Mucosa of rectum (tissue), 2 donors: ENCODE measurements around the gene DPP6.

Source experiments
- H3K27ac ChIP-seq, 2 donors: one replicate each; pipeline ENCODE4 v1.7.0; 2013; ENCODE audit warnings: inconsistent platforms in 2 of 2, low read depth in 2 of 2, low read length in 2 of 2
- H3K27me3 ChIP-seq, 2 donors: one replicate each; pipeline ENCODE4 v1.7.0; 2013; ENCODE audit warnings: low read length in 2 of 2; ENCODE audit not compliant: control insufficient read depth in 2 of 2, insufficient read depth in 2 of 2
- H3K36me3 ChIP-seq, 2 donors: one replicate each; pipeline ENCODE4 v1.7.0; 2013; ENCODE audit warnings: low read length in 2 of 2; ENCODE audit not compliant: control insufficient read depth in 2 of 2, insufficient read depth in 2 of 2
- H3K4me1 ChIP-seq, 2 donors: one replicate each; pipeline ENCODE4 v1.7.0; 2013; ENCODE audit warnings: low read length in 2 of 2, mild to moderate bottlenecking in 1 of 2; ENCODE audit not compliant: control insufficient read depth in 2 of 2, insufficient read depth in 2 of 2
- H3K4me3 ChIP-seq, 2 donors: one replicate each; pipeline ENCODE4 v1.7.0; 2013; ENCODE audit warnings: low read length in 2 of 2
- H3K9ac ChIP-seq, 2 donors: one replicate each; pipeline ENCODE4 v1.7.0; 2013; ENCODE audit warnings: low read length in 2 of 2, low read depth in 1 of 2, mild to moderate bottlenecking in 1 of 2
- H3K9me3 ChIP-seq, 2 donors: one replicate each; pipeline ENCODE4 v1.7.0; 2013; ENCODE audit warnings: low read length in 2 of 2; ENCODE audit not compliant: control insufficient read depth in 2 of 2
- donor health status: healthy.
- donor health status: Normal muscosa, but diverticular disease.

DPP6 gene

GRCh38 chr7:154693661-154694060 is 641.5 kb downstream of the DPP6 start:
- no peak overlapping the region for H3K4me3 ChIP-seq
- no peaks in the 10 kb centered on the region for H3K36me3 ChIP-seq
- no peaks in the 10 kb centered on the region for H3K9me3 ChIP-seq
- no peak overlapping the region for H3K27ac ChIP-seq
- H3K9ac ChIP-seq, result no peak overlapping the region
- no peaks in the 10 kb centered on the region for H3K4me1 ChIP-seq
- no peaks in the 10 kb centered on the region for H3K27me3 ChIP-seq

- H3K9me3 ChIP-seq, result no peaks in the 10 kb centered on the region
- no peaks in the 10 kb centered on the region for H3K4me1 ChIP-seq
- no peaks in the 10 kb centered on the region for H3K27me3 ChIP-seq
- H3K9ac ChIP-seq, result no peak overlapping the region
- H3K27ac ChIP-seq, result no peak overlapping the region
- H3K36me3 ChIP-seq, result no peaks in the 10 kb centered on the region
- H3K4me3 ChIP-seq, result no peak overlapping the region
Measured at GRCh38 chr7:154695836-154696235, 643.6 kb downstream of the DPP6 start.

- no peaks in the 10 kb centered on the region for H3K4me1 ChIP-seq
- no peaks in the 10 kb centered on the region for H3K27me3 ChIP-seq
- H3K4me3 ChIP-seq, result no peak overlapping the region
- H3K36me3 ChIP-seq, result no peaks in the 10 kb centered on the region
- H3K9me3 ChIP-seq, result no peaks in the 10 kb centered on the region
- no peak overlapping the region for H3K27ac ChIP-seq
- H3K9ac ChIP-seq, result no peak overlapping the region
Measured at GRCh38 chr7:154696556-154696955, 644.4 kb downstream of the DPP6 start.

GRCh38 chr7:154698726-154699291 is 646.6 kb downstream of the DPP6 start:
- H3K27ac ChIP-seq, result no peak overlapping the region
- H3K36me3 ChIP-seq, result no peaks in the 10 kb centered on the region
- H3K4me1 ChIP-seq, result no peaks in the 10 kb centered on the region
- H3K9me3 ChIP-seq, result no peaks in the 10 kb centered on the region
- H3K4me3 ChIP-seq, result no peak overlapping the region
- no peak overlapping the region for H3K9ac ChIP-seq
- no peaks in the 10 kb centered on the region for H3K27me3 ChIP-seq

- Histone ChIP-seq H3K9ac (no peak overlapping the region), H3K36me3 (no peaks in the 10 kb centered on the region), H3K27ac (no peak overlapping the region), H3K4me1 (no peaks in the 10 kb centered on the region), H3K9me3 (no peaks in the 10 kb centered on the region), H3K4me3 (no peak overlapping the region), H3K27me3 (no peaks in the 10 kb centered on the region)
Measured at GRCh38 chr7:154699417-154699816, 647.2 kb downstream of the DPP6 start.

GRCh38 chr7:154709840-154710520 is 657.8 kb downstream of the DPP6 start:
- Histone ChIP-seq H3K4me3 (no peak overlapping the region), H3K4me1 (no peaks in the 10 kb centered on the region), H3K9ac (no peak overlapping the region), H3K27me3 (no peaks in the 10 kb centered on the region), H3K36me3 (no peaks in the 10 kb centered on the region), H3K9me3 (peaks cover 0 to 2% of the 10 kb centered on the region in 2 donors), H3K27ac (no peak overlapping the region)

GRCh38 chr7:154720016-154720415 is 667.8 kb downstream of the DPP6 start:
- Histone ChIP-seq H3K4me3 (no peak overlapping the region), H3K4me1 (no peaks in the 10 kb centered on the region), H3K9me3 (no peaks in the 10 kb centered on the region), H3K9ac (no peak overlapping the region), H3K36me3 (no peaks in the 10 kb centered on the region), H3K27ac (no peak overlapping the region), H3K27me3 (no peaks in the 10 kb centered on the region)

GRCh38 chr7:154721086-154721485 is 668.9 kb downstream of the DPP6 start:
- Histone ChIP-seq H3K4me3 (no peak overlapping the region), H3K27ac (no peak overlapping the region), H3K9me3 (no peaks in the 10 kb centered on the region), H3K4me1 (no peaks in the 10 kb centered on the region), H3K9ac (no peak overlapping the region), H3K36me3 (no peaks in the 10 kb centered on the region), H3K27me3 (no peaks in the 10 kb centered on the region)

- Histone ChIP-seq H3K9ac (no peak overlapping the region), H3K36me3 (no peaks in the 10 kb centered on the region), H3K27me3 (no peaks in the 10 kb centered on the region), H3K4me3 (no peak overlapping the region), H3K27ac (no peak overlapping the region), H3K9me3 (no peaks in the 10 kb centered on the region), H3K4me1 (no peaks in the 10 kb centered on the region)
Measured at GRCh38 chr7:154726368-154726767, 674.2 kb downstream of the DPP6 start.

GRCh38 chr7:154729056-154729455 is 676.9 kb downstream of the DPP6 start:
- H3K9ac ChIP-seq, result no peak overlapping the region
- no peaks in the 10 kb centered on the region for H3K9me3 ChIP-seq
- no peak overlapping the region for H3K4me3 ChIP-seq
- no peaks in the 10 kb centered on the region for H3K36me3 ChIP-seq
- H3K27me3 ChIP-seq, result no peaks in the 10 kb centered on the region
- no peak overlapping the region for H3K27ac ChIP-seq
- no peaks in the 10 kb centered on the region for H3K4me1 ChIP-seq
